ENCODE results near the gene HS2ST1. TPM values are rescaled to one million over a fixed set of nuclear protein-coding genes. Genes with fewer than 3 reads are reported as not detected.
A peak's percentile ranks its signal among the peaks of the same experiment; 100 is the strongest.

HS2ST1 gene
- total and polyA plus RNA-seq, 10 of the 15 experiments (the other 5 are each of a cell fraction or from before 2014, with no cell fraction given) = 5.4 to 30.8 (median 18.6) TPM

DNA sequence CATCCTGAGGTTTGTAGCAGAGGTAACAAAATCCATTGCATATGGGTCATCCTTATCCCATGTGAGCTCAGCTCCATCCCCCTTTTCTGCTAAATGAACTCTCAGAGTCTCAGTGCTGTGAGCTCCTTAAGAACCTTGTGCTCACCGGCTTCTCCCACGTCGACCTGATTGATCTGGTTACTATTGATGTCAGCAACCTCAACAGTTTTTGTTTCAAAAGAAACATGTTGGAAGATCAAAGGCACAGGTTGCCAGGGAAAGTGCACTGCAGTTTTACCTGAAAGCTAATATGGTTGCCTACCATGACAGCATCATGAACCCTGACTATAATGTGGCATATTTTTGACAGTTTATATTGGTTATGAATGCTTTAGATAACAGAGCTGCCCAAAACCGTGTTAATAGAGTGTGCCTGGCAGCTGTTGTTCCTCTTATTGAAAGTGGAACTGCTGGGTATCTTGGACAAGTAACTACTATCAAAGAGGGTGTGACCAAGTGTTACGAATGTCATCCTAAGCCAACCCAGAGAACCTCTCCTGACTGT, 131.4 kb downstream of the HS2ST1 start (continued):
- TF ChIP-seq CREB1 (IDR thresholded peaks at IDR 0.05; ENCODE audit: low read depth) = peak; percentile 74
- no peak for TF ChIP-seq ZNF207 (IDR thresholded peaks at IDR 0.05; ENCODE audit: borderline replicate concordance)
- peak; percentile 51; the same call in 1 of the 2 replicates for TF ChIP-seq ATF7 (IDR thresholded peaks at IDR 0.05; ENCODE audit: low read depth)
- TF ChIP-seq CBX5 (IDR thresholded peaks at IDR 0.05; ENCODE audit: low read depth) = no peak
- TF ChIP-seq DPF2 (IDR thresholded peaks at IDR 0.05) = 0 out of 2 replicates have a peak, but pooled peaks have one; percentile 26
- TF ChIP-seq EZH2 (IDR thresholded peaks at IDR 0.05; ENCODE audit: borderline replicate concordance, control insufficient read depth, low read depth, low read length) = no peak
- 0 out of 2 replicates have a peak, but pooled peaks have one; percentile 38 for TF ChIP-seq IKZF1 (conservative IDR thresholded peaks at IDR 0.05)
- TF ChIP-seq GABPA (IDR thresholded peaks at IDR 0.05; ENCODE audit: low read depth) = no peak
- 0 out of 2 replicates have a peak, but pooled peaks have one; percentile 13 for TF ChIP-seq NR2F1 (conservative IDR thresholded peaks at IDR 0.05)
- TF ChIP-seq RFX5 (IDR thresholded peaks at IDR 0.05; ENCODE audit: low read depth, low read length) = peak; percentile 51; the same call in 1 of the 2 replicates
- TF ChIP-seq, protein P1, sequence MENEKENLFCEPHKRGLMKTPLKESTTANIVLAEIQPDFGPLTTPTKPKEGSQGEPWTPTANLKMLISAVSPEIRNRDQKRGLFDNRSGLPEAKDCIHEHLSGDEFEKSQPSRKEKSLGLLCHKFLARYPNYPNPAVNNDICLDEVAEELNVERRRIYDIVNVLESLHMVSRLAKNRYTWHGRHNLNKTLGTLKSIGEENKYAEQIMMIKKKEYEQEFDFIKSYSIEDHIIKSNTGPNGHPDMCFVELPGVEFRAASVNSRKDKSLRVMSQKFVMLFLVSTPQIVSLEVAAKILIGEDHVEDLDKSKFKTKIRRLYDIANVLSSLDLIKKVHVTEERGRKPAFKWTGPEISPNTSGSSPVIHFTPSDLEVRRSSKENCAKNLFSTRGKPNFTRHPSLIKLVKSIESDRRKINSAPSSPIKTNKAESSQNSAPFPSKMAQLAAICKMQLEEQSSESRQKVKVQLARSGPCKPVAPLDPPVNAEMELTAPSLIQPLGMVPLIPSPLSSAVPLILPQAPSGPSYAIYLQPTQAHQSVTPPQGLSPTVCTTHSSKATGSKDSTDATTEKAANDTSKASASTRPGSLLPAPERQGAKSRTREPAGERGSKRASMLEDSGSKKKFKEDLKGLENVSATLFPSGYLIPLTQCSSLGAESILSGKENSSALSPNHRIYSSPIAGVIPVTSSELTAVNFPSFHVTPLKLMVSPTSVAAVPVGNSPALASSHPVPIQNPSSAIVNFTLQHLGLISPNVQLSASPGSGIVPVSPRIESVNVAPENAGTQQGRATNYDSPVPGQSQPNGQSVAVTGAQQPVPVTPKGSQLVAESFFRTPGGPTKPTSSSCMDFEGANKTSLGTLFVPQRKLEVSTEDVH (IDR thresholded peaks at IDR 0.05; ENCODE audit: low read depth, partially characterized antibody) = no peak
- TF ChIP-seq RUNX3 (IDR thresholded peaks at IDR 0.05; ENCODE audit: low read length) = peak; percentile 71; the same call in 1 of the 2 replicates
- TF ChIP-seq CUX1 (IDR thresholded peaks at IDR 0.05; ENCODE audit: insufficient replicate concordance, low read depth, low read length) = no peak
- TF ChIP-seq MXI1 (IDR thresholded peaks at IDR 0.05; ENCODE audit: low read depth, low read length) = no peak
- TF ChIP-seq NFIC (IDR thresholded peaks at IDR 0.05; ENCODE audit: low read depth, low read length) = peak; percentile 35; the same call in 1 of the 2 replicates
- 0 out of 4 replicates have a peak, but pooled peaks of 1 of the 2 experiments have one; percentile 19 for TF ChIP-seq BHLHE40 (IDR thresholded peaks at IDR 0.05; ENCODE audit: borderline replicate concordance in 1 of 2, low read depth in 2 of 2, low read length in 1 of 2)
- TF ChIP-seq NFYA (IDR thresholded peaks at IDR 0.05; ENCODE audit: borderline replicate concordance, low read depth, low read length) = no peak
- 0 out of 2 replicates have a peak, but pooled peaks have one; percentile 31 for TF ChIP-seq TCF12 (IDR thresholded peaks at IDR 0.05; ENCODE audit: low read depth, low read length)
- TF ChIP-seq, protein P2, sequence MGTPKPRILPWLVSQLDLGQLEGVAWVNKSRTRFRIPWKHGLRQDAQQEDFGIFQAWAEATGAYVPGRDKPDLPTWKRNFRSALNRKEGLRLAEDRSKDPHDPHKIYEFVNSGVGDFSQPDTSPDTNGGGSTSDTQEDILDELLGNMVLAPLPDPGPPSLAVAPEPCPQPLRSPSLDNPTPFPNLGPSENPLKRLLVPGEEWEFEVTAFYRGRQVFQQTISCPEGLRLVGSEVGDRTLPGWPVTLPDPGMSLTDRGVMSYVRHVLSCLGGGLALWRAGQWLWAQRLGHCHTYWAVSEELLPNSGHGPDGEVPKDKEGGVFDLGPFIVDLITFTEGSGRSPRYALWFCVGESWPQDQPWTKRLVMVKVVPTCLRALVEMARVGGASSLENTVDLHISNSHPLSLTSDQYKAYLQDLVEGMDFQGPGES (IDR thresholded peaks at IDR 0.05) = no peak
- TF ChIP-seq FOXK2 (IDR thresholded peaks at IDR 0.05) = no peak
- TF ChIP-seq IRF4 (IDR thresholded peaks at IDR 0.05; ENCODE audit: low read depth, low read length) = peak; percentile 14; the same call in 1 of the 2 replicates
- TF ChIP-seq CREM (IDR thresholded peaks at IDR 0.05; ENCODE audit: low read depth) = peak; percentile 84
- peak; percentile 28; the same call in 1 of the 2 replicates for TF ChIP-seq EED (IDR thresholded peaks at IDR 0.05; ENCODE audit: low read depth)
